Activated CD4-positive, alpha-beta T cell treated with anti-CD3 and anti-CD28 coated beads for 48 hours (primary cell): ENCODE data around the gene ATP6V1G3.
"Not testable (repeated sequence)": the region's sequence is repeated elsewhere in the genome, so short reads cannot be mapped to it uniquely, and the experiment has no call there.

Source experiments
- DNase-seq: peaks from one replicate; pipeline ENCODE4 v3.0.0-alpha.2; 2020

ATP6V1G3 gene, protein sequence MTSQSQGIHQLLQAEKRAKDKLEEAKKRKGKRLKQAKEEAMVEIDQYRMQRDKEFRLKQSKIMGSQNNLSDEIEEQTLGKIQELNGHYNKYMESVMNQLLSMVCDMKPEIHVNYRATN

DNA sequence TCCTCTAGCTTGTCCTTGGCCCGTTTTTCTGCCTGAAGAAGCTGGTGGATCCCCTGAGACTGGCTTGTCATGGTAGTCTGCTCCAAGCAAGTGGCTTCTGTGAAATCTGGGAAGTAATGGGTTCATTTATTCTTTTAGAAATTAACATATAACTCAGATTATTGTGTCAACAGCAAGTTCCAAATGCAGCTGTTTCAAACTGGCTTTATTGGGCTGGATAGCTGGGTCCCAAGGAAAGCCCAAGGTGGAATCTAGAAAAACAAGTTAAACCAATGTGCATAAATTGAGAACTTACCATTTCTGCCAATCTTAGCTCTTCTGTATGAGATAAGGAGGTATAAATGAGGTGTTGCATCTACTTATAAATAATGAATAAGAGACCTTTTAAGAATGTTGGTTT lies at the start of gene ATP6V1G3:
Gene ATP6V1G3 (minus strand): TSS at position 101 of the 400 bp plus-strand sequence. CDS start 30 bp downstream, at position 71.
- DNase-seq: no peak

DNA sequence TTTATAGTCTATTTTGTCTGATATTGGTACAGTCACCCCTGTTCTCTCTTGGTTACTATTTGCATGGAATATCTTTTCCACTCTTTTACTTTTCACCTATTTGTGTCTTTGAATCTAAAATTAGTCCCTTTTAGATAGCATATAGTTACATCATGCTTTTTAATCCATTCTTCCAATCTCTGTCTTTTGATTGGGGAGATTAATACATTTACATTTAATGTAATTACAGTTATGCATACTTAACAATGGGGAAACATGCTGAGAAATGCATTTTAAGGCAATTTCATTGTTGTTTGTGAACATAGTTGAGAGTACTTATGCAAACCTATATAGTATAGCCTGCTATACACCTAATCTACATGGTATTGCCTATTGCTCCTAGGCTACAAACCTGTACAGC lies 48.4 kb upstream of the ATP6V1G3 start:
- no peak for DNase-seq

GRCh38 chr1:198584163-198584562 lies 43.7 kb upstream of the ATP6V1G3 start:
- DNase-seq: no peak

DNA sequence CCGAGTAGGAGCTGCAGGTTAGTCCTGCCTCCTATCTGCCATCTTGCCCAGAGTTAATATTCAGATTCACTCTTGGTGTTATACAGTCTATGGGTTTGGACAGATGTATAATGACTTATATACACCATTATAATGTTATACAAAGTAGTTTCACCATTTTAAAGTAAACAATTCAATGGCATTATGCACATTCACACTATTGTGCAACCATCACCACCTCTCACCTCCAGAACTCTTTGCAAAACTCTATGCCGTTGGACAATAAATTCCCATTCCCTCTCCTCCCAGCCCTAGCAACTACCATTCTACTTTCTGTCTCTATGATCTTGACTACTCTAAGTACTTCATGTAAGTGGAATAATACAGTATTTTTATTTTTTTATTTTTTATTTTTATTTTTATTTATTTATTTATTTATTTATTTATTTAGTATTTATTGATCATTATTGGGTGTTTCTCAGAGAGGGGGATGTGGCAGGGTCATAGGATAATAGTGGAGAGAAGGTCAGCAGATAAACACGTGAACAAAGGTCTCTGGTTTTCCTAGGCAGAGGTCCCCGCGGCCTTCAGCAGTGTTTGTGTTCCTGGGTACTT lies 42.8 kb upstream of the ATP6V1G3 start:
- not testable (repeated sequence) for DNase-seq

GRCh38 chr1:198577444-198577843 lies 37.0 kb upstream of the ATP6V1G3 start:
- no peak for DNase-seq

DNA sequence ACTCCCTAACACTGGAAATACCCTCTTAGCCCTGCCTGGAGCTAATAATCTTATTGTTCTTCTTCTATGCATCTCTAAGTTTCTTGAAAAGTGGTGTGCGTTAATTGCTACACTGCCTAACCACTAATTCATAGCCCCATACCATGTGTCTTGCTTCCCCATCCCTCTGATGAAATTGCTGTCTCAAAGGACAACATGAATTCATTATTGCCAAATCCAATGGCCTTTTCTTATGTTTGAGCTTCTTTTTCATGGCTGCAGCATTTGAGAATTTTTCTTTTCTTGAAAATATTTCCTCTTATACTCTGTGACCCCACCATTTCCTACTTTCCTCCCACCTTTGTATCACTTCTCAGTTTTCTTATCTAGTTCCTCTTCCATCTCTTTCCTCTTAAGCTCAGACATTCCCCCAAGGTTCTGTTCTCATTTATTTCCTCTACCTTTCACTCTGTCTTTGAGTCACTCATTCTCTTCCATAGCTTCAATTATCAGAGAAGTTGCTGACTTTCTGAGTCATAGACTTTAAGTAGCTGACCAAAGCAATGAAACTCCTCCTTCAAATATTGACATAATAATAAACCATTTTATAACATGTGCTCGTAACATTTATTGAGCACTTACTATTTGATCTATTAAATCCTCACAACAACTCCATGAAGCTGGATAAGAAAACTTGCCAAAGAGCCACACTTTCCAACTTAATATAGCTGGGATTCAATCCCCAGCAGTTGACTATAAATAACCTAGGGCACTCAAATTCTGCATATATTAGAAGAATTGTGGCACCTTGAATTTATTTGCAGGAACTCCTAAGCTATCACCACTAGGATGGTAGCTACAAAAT lies 35.5 kb upstream of the ATP6V1G3 start:
- DNase-seq: no peak

DNA sequence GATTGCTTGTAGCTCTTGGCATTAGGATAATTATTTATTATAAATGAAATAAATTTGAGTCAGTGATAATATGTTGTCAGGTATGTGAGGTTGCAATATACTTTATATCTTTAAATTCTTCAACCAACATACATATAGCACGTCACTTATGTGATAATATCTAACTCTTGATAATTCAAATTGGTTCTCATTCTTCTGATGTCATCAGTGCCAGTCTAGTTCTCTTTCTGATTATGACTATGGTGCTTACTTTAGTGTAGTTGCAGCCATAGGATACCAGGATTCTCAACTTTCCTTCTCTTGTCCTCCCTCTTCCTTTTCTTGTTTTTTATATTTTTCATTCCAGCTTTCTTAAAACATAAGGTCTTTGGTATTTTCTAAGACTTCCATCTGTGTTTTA lies 34.8 kb upstream of the ATP6V1G3 start:
- no peak for DNase-seq

DNA sequence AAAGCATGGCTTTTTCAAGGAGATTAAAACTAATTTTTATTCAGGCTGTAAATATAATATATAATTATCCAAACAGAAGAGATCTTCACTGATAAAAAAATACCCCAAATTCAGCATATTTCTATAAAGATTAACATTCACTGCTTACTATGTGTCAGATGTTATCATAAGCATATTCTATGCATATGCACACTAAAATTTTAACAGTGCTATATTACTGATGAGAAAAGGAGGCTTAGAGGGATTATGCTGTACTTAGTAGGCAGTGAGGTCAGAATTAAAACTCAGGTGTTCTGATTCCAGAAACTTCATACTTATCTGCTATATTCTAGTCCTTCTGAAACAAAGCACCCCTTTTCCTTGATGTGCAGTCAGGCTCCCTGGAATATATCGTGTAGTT lies 33.8 kb upstream of the ATP6V1G3 start:
- no peak for DNase-seq

- no peak for DNase-seq
Observed at GRCh38 chr1:198564716-198565115, 24.2 kb upstream of the ATP6V1G3 start.

- DNase-seq: no peak
Observed at GRCh38 chr1:198564157-198564556, 23.7 kb upstream of the ATP6V1G3 start.

GRCh38 chr1:198563583-198563982 lies 23.1 kb upstream of the ATP6V1G3 start:
- no peak for DNase-seq

DNA sequence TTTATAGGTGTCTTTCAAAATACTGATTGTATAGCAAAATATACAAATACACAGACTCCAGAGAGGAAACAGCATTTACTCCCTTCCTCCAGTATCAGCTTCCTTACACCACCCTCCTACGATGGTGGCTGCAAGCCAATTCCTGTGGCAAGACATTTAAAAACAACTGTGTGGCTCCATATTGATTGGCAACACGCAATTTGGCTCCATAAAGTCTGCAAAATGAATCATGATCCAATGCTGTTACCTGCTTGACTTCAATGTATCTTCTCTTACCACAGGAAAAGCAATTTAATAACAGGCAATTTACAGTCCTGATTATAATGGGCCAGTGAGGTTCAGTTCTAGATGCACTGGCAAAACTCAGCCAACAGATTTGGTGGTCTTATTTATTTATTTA lies 19.7 kb upstream of the ATP6V1G3 start:
- no peak for DNase-seq

DNA sequence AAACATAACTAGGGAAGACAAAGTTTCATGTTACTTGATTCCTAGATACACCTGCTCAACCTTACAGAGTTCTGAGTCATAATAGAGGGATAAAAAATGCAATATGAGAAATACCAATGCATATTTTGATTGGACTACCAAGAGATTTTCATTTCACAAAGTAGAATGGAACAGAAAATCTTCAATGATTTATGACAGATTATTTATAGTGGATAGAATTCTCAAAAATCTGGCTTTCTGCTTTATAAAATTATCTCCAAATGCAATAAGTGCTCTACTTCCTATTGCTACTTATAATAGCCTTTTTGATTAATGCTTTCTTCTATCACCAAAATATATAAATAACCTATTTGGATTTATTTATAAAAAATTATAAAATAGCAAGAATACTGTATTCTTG lies 18.9 kb upstream of the ATP6V1G3 start:
- no peak for DNase-seq

- DNase-seq: no peak
Observed at GRCh38 chr1:198558402-198558801, 17.9 kb upstream of the ATP6V1G3 start.

DNA sequence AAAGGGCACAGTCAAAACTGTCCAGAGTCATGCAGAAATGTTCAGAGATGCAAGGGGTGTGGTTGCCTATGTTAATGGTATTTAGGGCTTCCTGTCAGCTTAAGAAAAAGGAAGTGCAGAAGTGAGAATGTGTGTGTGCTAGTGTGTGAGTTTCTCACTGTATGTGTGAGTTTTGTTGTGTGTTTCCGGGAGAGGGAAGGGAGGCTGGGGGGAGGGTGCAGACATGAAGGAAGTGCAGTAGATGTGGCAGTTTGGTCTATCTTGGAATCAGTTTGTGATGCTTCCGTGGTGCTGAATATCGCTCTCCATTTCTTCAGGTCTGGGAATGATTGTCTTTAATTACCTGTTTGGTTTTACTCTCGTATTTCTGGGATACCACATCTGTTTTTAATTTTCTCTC lies 16.5 kb upstream of the ATP6V1G3 start:
- peak; percentile 51 for DNase-seq

- no peak for DNase-seq
Observed at GRCh38 chr1:198552668-198553416, 12.4 kb upstream of the ATP6V1G3 start.

DNA sequence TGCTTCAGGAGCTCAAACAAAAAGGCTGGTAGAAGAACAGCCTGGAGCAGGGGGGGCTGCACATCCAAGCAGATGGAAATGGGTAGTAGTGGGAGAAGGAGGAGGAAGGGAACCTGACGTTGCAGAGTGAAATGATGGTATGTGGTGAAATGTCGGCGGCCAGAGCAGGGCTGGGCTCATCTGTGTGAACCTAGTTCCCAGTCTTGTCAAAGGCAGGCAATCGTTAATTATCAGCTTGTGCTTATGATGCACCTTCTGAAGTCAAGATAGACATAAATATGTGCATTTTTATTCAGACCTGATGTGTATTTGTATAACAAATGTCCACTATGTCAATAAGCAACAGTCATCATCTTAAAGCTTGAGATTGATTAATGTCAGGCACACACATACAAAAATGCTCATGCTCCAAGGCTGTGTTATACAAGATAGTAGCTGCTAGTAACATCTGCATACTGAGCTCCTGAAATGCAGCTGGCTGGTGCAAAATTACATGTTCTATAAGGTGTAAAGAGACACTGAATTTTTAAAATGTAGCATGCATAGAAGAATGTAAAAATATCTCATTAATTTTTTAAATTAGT lies 10.6 kb upstream of the ATP6V1G3 start:
- no peak for DNase-seq

GRCh38 chr1:198549866-198550265 lies 9.4 kb upstream of the ATP6V1G3 start:
- no peak for DNase-seq

DNA sequence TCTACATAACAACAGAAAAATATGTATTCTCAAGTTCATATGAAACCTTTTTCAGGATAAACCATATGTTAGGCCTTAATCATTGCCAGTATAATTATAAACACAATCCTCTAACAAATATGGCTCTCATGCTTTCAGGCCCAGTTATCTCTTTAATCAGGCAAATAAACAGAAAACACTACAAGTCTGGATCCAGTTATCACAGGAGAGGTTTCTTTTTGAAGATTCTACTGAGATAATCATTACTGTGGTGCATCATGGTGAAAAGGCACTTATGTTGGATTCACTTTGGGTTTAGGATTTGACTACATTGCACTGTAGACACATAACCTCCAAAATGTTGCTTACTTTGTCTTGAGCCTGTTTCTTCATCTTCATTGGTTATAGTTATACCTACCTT lies 8.4 kb upstream of the ATP6V1G3 start:
- DNase-seq: no peak

- DNase-seq: no peak
Observed at GRCh38 chr1:198545156-198545555, 4.7 kb upstream of the ATP6V1G3 start.

DNA sequence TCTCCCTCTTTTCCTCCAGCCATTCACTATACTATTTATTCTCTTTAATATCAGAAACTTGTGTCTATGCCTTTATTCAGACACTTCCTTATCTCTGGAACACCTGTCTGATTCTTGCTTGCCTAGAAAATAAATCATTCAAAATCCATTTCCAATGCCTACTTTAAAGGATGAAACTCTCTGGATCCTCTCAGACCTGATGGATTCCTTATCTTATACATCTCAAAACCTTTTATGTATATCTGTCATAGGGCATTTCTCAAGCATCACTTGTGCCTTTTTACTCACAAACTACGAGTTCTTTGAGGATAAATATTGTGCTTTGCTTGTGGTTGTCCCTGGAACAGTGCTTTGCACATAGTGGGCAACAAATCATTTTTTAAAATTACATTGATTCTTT lies 3.8 kb upstream of the ATP6V1G3 start:
- no peak for DNase-seq

- DNase-seq: no peak
Observed at GRCh38 chr1:198543670-198544260, 3.3 kb upstream of the ATP6V1G3 start.

DNA sequence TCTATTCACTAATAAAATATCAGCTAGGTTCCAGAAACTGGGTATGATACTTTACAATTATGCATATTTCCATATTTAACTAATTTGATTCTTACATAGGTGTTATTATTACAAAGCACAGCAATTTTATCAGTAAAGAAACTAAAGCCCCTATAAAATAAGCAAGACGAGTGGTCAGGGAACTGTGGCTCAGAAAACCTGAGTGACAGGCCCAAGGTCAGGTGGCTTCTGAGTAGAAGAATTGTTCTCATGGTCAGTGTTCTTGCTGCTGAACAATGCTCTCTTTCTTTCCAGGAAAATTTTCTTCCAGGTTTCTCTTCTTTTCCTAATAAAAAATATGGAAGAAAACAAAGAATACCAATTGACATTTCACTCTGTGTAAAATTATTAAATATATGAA lies 2.2 kb upstream of the ATP6V1G3 start:
- DNase-seq: no peak
